Type B pancreatic cell (in vitro differentiated cells): ENCODE results near the gene PMFBP1. TPM values are rescaled to one million over a fixed set of nuclear protein-coding genes. Genes with fewer than 3 reads are reported as not detected.

Source experiments
- DNase-seq: peaks from one replicate; pipeline ENCODE4 v3.0.0; 2021; ENCODE audit warnings: mixed read lengths; ENCODE audit not compliant: unreplicated experiment; ENCODE audit errors: extremely low spot score
- H3K27ac Mint-ChIP-seq: 2 replicates; pipeline ENCODE4 v1.8.0; 2021; ENCODE audit warnings: mild to moderate bottlenecking, mixed read lengths
- H3K27me3 Mint-ChIP-seq: 2 replicates; pipeline ENCODE4 v1.8.0; 2021; ENCODE audit warnings: mixed read lengths
- H3K36me3 Mint-ChIP-seq: 2 replicates; pipeline ENCODE4 v1.8.0; 2021; ENCODE audit warnings: mixed read lengths
- H3K4me1 Mint-ChIP-seq: one replicate; pipeline ENCODE4 v1.8.0; 2021; ENCODE audit warnings: mixed read lengths; ENCODE audit not compliant: unreplicated experiment
- H3K4me3 Mint-ChIP-seq: 2 replicates; pipeline ENCODE4 v1.8.0; 2021; ENCODE audit warnings: mild to moderate bottlenecking, mixed read lengths
- H3K9me3 Mint-ChIP-seq: 2 replicates; pipeline ENCODE4 v1.8.0; 2021; ENCODE audit warnings: mixed read lengths
- total RNA-seq: library from RNA; stranded (reverse); gene quantifications from 2 replicates; pipeline ENCODE4 v1.2.1, GENCODE V29; 2021; ENCODE audit warnings: low replicate concordance
- TF ChIP-seq, protein P1 (sequence below): fragments of 200-600 bp; sonication (generic); conservative IDR thresholded peaks from 2 replicates; pipeline ENCODE4 v1.5.0; 2021; ENCODE audit warnings: antibody characterized with exemption, mild to moderate bottlenecking

Gene PMFBP1
- total RNA-seq, 1 donor from 2014 or later: 3.8 TPM

DNA sequence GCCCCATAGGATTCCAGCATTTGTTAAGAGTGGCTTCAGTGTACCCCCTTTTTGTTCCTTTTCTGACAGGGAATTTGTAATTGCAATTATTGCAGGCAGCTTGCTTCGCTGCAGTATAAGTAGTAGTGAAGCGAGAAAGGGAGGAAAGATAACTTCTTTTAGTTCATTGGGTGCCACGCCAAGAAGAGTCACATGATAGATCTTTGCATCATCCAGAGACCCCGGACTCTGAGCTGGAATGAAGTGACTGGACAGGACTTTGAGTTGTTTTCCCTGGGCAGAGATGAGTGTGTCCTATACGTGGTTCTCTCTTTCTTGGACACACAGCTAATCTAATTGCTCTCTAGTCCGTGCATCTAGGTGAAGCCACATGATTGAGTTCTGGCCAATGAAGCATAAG is 44.8 kb upstream of the PMFBP1 start:
- no peak overlapping the region for H3K4me3 Mint-ChIP-seq
- H3K27ac Mint-ChIP-seq: no peak overlapping the region
- peaks cover 3% of the 10 kb centered on the region for H3K27me3 Mint-ChIP-seq
- no peak for DNase-seq
- H3K9me3 Mint-ChIP-seq: no peaks in the 10 kb centered on the region
- H3K4me1 Mint-ChIP-seq: peaks cover 4% of the 10 kb centered on the region
- TF ChIP-seq, protein P1, sequence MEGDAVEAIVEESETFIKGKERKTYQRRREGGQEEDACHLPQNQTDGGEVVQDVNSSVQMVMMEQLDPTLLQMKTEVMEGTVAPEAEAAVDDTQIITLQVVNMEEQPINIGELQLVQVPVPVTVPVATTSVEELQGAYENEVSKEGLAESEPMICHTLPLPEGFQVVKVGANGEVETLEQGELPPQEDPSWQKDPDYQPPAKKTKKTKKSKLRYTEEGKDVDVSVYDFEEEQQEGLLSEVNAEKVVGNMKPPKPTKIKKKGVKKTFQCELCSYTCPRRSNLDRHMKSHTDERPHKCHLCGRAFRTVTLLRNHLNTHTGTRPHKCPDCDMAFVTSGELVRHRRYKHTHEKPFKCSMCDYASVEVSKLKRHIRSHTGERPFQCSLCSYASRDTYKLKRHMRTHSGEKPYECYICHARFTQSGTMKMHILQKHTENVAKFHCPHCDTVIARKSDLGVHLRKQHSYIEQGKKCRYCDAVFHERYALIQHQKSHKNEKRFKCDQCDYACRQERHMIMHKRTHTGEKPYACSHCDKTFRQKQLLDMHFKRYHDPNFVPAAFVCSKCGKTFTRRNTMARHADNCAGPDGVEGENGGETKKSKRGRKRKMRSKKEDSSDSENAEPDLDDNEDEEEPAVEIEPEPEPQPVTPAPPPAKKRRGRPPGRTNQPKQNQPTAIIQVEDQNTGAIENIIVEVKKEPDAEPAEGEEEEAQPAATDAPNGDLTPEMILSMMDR: no peak
- H3K36me3 Mint-ChIP-seq: no peaks in the 10 kb centered on the region

DNA sequence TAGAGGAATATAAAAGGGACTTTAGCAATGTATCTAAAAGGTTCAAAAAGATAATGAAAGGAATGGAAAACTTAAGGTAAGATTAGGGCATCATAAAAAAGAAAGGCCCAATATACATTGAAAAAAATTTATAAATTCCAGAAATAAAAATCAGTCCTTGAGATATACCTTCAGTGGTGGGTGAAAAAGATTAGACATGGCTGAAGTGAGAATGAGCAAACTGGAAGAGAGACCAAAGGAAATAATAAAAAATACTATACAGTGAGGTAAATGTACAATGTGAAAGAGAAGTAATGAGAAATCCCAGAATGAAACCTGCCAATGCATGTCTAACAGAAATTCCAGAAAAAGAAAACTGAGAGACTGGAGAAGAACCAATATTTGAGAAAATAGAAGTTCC is 42.9 kb upstream of the PMFBP1 start:
- TF ChIP-seq, protein P1: no peak
- Mint-ChIP-seq H3K4me1 (peaks cover 4% of the 10 kb centered on the region), H3K27me3 (no peaks in the 10 kb centered on the region)

DNA sequence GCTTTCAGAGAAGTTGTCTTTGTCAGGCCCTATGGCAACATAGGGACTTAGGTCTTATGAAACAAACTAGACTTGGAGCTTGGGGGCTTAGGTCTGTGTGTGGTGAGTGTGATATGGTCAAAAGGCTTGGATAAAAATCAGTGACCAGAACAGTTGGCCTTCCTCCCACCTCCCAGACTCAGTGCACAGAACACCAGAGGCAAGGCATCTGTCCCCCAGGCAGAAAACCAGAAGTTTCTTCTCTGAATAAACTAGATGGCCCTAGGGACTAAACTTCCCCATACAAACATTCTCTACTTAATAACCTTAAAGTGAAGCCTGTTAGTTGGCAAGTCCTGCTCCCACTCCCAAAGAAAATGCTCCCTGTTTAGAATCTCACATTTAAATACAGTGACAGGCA is 39.2 kb upstream of the PMFBP1 start:
- Mint-ChIP-seq H3K9me3 (no peaks in the 10 kb centered on the region), H3K4me3 (no peak overlapping the region), H3K27me3 (no peaks in the 10 kb centered on the region), H3K4me1 (peaks cover 4% of the 10 kb centered on the region), H3K27ac (no peak overlapping the region), H3K36me3 (no peaks in the 10 kb centered on the region)
- TF ChIP-seq, protein P1: no peak
- DNase-seq: no peak

More for the DNA sequence above, 42.9 kb upstream of the PMFBP1 start:
- Mint-ChIP-seq H3K36me3 (no peaks in the 10 kb centered on the region), H3K27ac (no peak overlapping the region), H3K4me3 (no peak overlapping the region), H3K9me3 (no peaks in the 10 kb centered on the region)
- no peak for DNase-seq

DNA sequence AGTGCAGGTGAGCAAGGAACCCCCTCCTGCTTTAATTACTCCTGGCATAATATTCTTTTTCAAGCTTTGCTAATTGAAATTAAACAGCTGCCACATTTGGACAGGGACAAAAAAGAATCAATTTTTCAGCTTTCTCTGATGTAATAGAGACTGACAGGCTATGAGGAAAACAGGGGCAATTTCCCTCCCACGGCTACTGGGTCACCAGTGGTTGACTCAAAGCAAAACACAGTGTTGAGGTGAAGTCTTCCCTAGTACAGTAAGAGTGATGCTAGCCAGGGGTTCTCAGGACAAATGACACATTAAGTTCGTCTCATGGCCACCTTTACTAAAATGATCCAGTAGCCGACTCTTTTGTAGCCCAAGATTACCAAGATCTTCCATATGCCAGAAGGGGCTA is 38.6 kb upstream of the PMFBP1 start:
- DNase-seq: no peak
- TF ChIP-seq, protein P1: no peak
- H3K36me3 Mint-ChIP-seq: no peaks in the 10 kb centered on the region
- H3K27me3 Mint-ChIP-seq: no peaks in the 10 kb centered on the region
- H3K27ac Mint-ChIP-seq: no peak overlapping the region
- no peak overlapping the region for H3K4me3 Mint-ChIP-seq
- no peaks in the 10 kb centered on the region for H3K9me3 Mint-ChIP-seq
- H3K4me1 Mint-ChIP-seq: peaks cover 4% of the 10 kb centered on the region

DNA sequence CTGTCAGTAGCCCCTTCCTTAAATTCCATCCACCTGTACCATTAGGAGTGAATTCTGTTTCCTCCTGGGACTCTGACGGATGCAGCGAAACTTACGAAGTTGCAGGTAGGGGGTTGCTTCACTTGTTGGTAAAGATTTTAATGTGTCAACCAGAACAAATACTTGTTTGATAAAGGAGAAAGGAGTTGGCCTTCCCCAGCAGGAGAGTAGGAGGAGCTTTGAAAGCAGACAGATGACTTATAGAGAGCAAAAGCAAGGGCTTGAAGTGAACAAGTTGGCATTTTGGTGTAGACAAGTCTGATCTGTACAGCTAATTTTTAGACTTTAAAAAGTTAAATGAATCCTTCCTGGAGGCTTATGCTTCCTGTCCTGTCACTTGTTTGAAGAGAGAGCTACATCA is 38.1 kb upstream of the PMFBP1 start:
- no peak overlapping the region for H3K27ac Mint-ChIP-seq
- H3K36me3 Mint-ChIP-seq: no peaks in the 10 kb centered on the region
- H3K27me3 Mint-ChIP-seq: no peaks in the 10 kb centered on the region
- DNase-seq: no peak
- TF ChIP-seq, protein P1: no peak
- peaks cover 4% of the 10 kb centered on the region for H3K4me1 Mint-ChIP-seq
- no peaks in the 10 kb centered on the region for H3K9me3 Mint-ChIP-seq
- no peak overlapping the region for H3K4me3 Mint-ChIP-seq

DNA sequence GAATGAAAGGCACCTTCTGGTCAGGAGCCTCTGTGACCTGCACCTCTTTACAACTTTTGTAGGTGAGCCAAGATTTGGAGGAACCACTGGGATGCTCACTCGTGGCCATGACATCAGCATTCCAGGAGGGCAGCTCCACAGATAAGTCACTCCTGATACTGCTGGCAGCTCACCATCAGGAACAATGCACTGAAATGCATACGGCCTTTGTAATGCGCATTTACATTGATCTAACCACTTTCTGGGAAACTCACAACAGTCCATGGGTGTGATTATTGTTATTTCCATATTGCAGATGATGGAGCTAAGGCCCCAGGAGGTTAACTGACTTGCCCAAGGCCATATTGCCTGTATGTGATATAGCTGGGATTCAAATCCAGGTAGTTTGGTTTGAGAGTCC is 34.3 kb upstream of the PMFBP1 start:
- H3K4me1 Mint-ChIP-seq: peaks cover 18% of the 10 kb centered on the region
- peaks cover 4% of the 10 kb centered on the region for H3K9me3 Mint-ChIP-seq
- H3K27ac Mint-ChIP-seq: no peak overlapping the region
- no peaks in the 10 kb centered on the region for H3K36me3 Mint-ChIP-seq
- no peak overlapping the region for H3K4me3 Mint-ChIP-seq
- H3K27me3 Mint-ChIP-seq: no peaks in the 10 kb centered on the region
- DNase-seq: no peak
- TF ChIP-seq, protein P1: no peak
